Measurements from ENCODE around the gene TXNIP. TPM values are rescaled to one million over a fixed set of nuclear protein-coding genes. Genes with fewer than 3 reads are reported as not detected.
A peak's percentile ranks its signal among the peaks of the same experiment; 100 is the strongest.

Gene TXNIP, protein sequence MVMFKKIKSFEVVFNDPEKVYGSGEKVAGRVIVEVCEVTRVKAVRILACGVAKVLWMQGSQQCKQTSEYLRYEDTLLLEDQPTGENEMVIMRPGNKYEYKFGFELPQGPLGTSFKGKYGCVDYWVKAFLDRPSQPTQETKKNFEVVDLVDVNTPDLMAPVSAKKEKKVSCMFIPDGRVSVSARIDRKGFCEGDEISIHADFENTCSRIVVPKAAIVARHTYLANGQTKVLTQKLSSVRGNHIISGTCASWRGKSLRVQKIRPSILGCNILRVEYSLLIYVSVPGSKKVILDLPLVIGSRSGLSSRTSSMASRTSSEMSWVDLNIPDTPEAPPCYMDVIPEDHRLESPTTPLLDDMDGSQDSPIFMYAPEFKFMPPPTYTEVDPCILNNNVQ
- total RNA-seq: 100 to 1,000 TPM; 130 to 134 TPM

DNA sequence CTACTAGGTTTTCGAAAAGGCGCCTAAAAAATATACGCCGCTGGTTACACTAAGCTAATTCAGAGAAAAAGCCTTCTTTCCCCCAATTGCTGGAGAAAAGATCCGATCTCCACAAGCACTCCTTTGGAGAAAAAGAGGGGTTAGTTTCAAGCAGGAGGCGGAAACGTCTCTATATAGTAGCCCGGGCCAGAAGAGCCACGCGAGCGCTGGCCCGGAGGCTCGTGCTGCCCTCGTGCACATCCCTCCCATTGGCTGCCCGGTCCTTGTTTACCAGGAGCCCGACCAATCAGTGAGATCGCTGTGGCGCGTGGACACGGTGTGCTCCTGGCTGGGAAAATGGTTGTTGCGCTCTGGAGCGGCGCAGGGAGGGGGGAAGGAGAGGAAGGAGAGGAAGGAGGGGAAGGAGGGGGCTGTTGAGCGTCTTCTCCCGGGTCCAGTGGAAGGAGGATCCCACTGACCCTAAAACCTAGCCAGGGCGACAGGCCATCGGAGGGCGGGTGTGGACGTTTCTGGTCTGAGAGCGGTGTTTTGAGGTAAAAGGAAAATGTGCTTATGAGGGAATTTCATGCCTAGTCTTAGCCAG lies at the start of gene TXNIP:
Gene TXNIP, minus strand, starts transcription at position 147 of the 583 bp plus-strand sequence. CDS start 313 bp downstream, outside the sequence.
- Mint-ChIP-seq H3K4me3 (peak within 1 kb of the TSS; percentile 98), H3K9me3 (no peaks in the 10 kb centered on the region), H3K27me3 (no peaks in the 10 kb centered on the region), H3K36me3 (ENCODE audit: low read depth) (peaks cover 47% of the 10 kb centered on the region), H3K27ac (peak within 1 kb of the TSS; percentile 100), H3K4me1 (ENCODE audit: low read depth) (peaks cover 61% of the 10 kb centered on the region)
- ChIA-PET POLR2A (interaction anchor here (1.0 to 13.3 kb wide), 18 partner anchors 10 to 138 kb away, joined by 3 to 446 read pairs (median 8); partner anchors contain the start of genes ANKRD34A, LIX1L, PEX11B and PIAS3), CTCF (interaction anchor here (0.6 to 13.6 kb wide), 7 partner anchors 9 to 48 kb away, joined by 3 to 147 read pairs (median 3); no protein-coding TSS in a partner anchor)
- TF ChIP-seq, protein P1, sequence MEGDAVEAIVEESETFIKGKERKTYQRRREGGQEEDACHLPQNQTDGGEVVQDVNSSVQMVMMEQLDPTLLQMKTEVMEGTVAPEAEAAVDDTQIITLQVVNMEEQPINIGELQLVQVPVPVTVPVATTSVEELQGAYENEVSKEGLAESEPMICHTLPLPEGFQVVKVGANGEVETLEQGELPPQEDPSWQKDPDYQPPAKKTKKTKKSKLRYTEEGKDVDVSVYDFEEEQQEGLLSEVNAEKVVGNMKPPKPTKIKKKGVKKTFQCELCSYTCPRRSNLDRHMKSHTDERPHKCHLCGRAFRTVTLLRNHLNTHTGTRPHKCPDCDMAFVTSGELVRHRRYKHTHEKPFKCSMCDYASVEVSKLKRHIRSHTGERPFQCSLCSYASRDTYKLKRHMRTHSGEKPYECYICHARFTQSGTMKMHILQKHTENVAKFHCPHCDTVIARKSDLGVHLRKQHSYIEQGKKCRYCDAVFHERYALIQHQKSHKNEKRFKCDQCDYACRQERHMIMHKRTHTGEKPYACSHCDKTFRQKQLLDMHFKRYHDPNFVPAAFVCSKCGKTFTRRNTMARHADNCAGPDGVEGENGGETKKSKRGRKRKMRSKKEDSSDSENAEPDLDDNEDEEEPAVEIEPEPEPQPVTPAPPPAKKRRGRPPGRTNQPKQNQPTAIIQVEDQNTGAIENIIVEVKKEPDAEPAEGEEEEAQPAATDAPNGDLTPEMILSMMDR (IDR thresholded peaks at IDR 0.05): no peak
- DNase-seq: peak; percentile 98
- intact Hi-C loops (cut with micrococcal nuclease): loop anchor here (2.0 kb wide), 1 partner anchor 32 kb away; the partner anchor contains the start of genes ANKRD34A and POLR3GL
- ATAC-seq: peak; percentile 79

DNA sequence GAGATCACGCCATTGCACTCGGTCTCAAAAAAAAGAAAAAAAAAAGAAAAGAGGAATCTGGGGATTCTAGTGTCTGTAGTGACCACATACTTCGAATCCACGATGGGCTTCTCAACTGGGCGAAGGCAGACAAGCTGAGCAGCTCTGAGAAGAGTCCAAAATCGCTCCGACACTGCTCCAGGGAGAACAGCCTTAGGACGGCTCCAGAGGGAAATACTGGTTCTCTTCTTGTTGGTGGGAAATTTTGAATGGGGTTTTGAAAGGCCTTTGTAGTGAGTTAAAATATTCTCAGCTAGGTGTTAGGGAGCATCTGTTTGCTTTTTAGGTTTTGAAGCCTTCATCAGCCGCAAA lies 43.4 kb upstream of the TXNIP start:
- peaks cover 6% of the 10 kb centered on the region for H3K36me3 Mint-ChIP-seq (ENCODE audit: low read depth)
- H3K9me3 Mint-ChIP-seq: no peaks in the 10 kb centered on the region
- no peak for DNase-seq
- H3K27ac Mint-ChIP-seq: no peak overlapping the region
- intact Hi-C loops (cut with micrococcal nuclease): no loop called here
- ChIA-PET CTCF (interaction anchor here (1.7 kb wide), 1 partner anchor 194 kb away, joined by 5 read pairs; the partner anchor contains the start of gene NUDT17), POLR2A (interaction anchor here (0.7 to 8.5 kb wide), 7 partner anchors 9 to 121 kb away, joined by 3 to 202 read pairs (median 4); partner anchors contain the start of genes ANKRD34A, POLR3GL and TXNIP)
- H3K4me1 Mint-ChIP-seq (ENCODE audit: low read depth): peaks cover 18% of the 10 kb centered on the region
- ATAC-seq: no peak
- TF ChIP-seq, protein P1 (IDR thresholded peaks at IDR 0.05): no peak
- no peak overlapping the region for H3K4me3 Mint-ChIP-seq
- H3K27me3 Mint-ChIP-seq: peaks cover 7% of the 10 kb centered on the region

DNA sequence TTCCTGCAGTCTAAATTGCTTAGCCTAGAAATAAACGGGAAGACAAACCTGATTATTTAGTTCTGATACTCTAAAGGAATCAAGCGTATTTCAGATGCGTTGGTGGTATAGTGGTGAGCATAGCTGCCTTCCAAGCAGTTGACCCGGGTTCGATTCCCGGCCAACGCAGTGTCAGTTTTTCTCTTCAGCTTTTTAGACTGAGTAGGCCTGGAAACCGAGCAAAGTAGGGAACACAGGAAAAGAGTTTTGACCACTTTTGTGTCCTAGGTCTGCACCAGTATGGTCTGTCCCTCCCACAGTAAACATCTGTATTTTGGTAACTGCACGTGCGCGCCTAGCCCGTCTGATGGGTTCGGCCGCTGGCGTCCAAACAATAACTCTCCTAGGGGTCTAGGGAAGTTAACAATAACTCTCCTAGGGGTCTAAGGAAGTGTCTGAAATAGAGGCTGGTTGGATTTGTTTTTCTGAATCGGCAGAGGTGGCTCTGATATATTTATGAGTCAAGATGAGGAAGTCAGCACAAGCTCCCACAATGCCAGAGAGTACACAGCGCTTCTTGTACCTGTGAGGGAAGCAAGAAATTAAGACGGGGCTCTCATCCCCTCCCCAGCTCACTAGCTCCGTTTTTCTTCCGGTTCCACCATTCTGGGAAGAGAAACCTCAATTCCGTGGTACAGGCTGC lies 40.7 kb upstream of the TXNIP start:
- Mint-ChIP-seq H3K4me1 (ENCODE audit: low read depth) (peaks cover 25% of the 10 kb centered on the region), H3K9me3 (no peaks in the 10 kb centered on the region), H3K27me3 (peaks cover 7% of the 10 kb centered on the region), H3K4me3 (peak overlapping the region; percentile 92), H3K36me3 (ENCODE audit: low read depth) (peaks cover 6% of the 10 kb centered on the region), H3K27ac (peak overlapping the region; percentile 98)
- DNase-seq (peak; percentile 92), ATAC-seq (peak; percentile 35)
- CTCF ChIA-PET: interaction anchor here (0.7 to 3.3 kb wide), 9 partner anchors 10 to 209 kb away, joined by 3 to 13 read pairs (median 4); partner anchors contain the start of genes ANKRD34A, NUDT17, PIAS3 and POLR3GL
- POLR2A ChIA-PET: interaction anchor here (0.7 to 8.5 kb wide), 16 partner anchors 12 to 213 kb away, joined by 3 to 202 read pairs (median 6); partner anchors contain the start of genes ANKRD34A, LIX1L, PIAS3 and POLR3C
- TF ChIP-seq, protein P1 (IDR thresholded peaks at IDR 0.05): no peak
- intact Hi-C loops (cut with micrococcal nuclease): no loop called here

DNA sequence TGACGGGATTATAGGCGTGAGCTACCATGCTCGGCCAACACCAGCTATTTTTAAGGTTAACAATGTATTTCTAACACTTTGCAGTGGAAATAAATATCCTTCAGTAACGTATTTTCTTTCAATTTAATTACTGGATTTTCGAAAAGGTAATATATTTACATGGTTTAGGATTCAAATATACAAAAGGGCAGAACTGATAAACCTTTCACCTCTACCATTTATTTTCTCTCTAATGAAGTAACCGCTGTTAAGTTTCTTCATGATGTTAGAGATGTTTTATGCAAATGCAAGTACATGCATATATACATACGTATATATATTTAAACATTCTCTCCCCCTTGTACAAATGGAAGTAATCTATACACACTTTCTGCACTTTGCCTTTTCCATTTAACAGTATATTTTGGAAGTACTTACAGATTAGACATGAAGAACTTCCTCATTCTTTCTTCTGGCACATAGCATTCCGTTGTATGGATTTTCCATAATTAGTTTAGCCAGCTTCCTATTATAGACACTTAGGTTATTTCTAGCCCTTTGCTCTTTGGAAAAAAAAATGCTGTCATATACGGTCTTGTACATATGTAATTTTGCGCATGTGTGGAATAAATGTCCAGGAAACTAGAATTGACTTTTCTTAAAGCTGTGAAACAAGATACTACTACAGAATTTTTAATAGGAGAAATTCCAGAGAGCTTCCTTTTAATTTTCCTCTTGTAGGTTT lies 40.0 kb upstream of the TXNIP start:
- peak overlapping the region; percentile 98 for H3K27ac Mint-ChIP-seq
- TF ChIP-seq, protein P1 (IDR thresholded peaks at IDR 0.05): no peak
- peaks cover 25% of the 10 kb centered on the region for H3K4me1 Mint-ChIP-seq (ENCODE audit: low read depth)
- DNase-seq: no peak
- intact Hi-C loops (cut with micrococcal nuclease): no loop called here
- H3K9me3 Mint-ChIP-seq: no peaks in the 10 kb centered on the region
- H3K4me3 Mint-ChIP-seq: peak overlapping the region; percentile 92
- ChIA-PET CTCF (interaction anchor here (0.7 to 3.3 kb wide), 10 partner anchors 11 to 208 kb away, joined by 3 to 13 read pairs (median 6); partner anchors contain the start of genes ANKRD34A, NUDT17, PIAS3 and POLR3GL), POLR2A (interaction anchor here (0.8 to 8.5 kb wide), 16 partner anchors 12 to 212 kb away, joined by 3 to 202 read pairs (median 6); partner anchors contain the start of genes ANKRD34A, PIAS3, POLR3C and POLR3GL)
- no peak for ATAC-seq
- peaks cover 7% of the 10 kb centered on the region for H3K27me3 Mint-ChIP-seq
- H3K36me3 Mint-ChIP-seq (ENCODE audit: low read depth): peaks cover 6% of the 10 kb centered on the region
